EH (cell line): ENCODE data around the gene CTNNA3.
"Not testable (repeated sequence)": the region's sequence is repeated elsewhere in the genome, so short reads cannot be mapped to it uniquely, and the experiment has no call there.

Source experiments
- DNase-seq: peaks from one replicate; pipeline ENCODE4 v3.0.0-alpha.2; 2015; ENCODE audit warnings: low read depth

Gene CTNNA3

DNA sequence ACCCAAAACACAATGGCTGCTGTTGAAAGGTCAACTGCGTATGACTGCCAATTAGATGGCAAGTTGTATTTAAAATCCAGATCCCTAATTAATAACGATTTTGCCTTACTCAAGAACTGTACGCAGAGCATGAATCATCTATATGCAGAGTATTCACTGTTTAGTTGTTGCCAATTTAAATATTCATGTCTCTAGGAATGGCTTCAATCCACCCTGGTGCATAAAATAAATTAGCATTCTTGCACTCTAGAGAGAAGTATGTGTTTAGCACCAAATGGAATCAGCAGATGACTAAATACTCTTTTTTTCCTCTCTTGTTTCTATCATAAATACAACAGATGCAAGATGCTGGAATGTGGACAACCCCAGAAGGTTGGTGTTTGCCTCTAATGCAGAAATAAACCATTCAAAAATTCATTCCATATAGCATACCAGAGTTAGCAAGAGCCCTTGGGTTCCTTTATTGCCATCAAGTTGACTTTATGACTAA, 449.9 kb downstream of the CTNNA3 start:
- DNase-seq: no peak

DNA sequence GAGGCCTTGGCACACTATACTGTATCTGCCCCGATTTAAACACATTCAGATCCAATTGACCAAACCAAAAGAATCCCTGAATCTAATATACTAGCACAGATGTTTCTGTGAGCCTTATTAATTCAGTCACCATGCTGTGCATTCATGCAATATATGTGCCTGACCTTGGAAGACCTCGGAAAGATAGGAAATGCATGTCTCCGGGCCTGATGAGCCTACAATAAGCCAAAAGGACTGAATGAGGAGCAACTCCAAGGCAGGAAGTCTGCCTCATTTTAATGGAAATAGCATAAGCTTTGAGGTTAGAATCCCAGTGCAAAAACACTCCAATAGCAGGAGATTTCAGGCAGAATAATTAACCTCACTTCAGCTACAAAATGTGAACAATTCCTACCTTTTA, 453.5 kb downstream of the CTNNA3 start:
- no peak for DNase-seq

DNA sequence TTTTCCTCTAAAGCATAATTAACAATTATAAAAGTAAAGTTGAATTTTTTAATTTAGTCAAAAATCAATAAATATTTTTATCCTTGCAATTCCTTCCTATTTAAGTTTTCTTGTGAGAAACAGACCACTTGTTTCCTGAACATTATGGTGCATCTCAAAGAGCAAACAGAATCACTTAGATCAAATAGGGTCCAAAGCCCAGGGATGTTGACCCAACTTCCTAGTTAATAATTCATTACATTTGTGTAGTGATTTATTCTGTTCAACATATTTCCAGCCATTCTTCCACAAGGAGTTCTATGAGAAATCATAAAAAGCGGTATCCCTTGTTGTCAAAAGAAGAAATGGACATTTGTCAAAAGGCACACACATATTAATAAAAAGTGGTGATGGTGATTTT, 454.5 kb downstream of the CTNNA3 start:
- DNase-seq: no peak

DNA sequence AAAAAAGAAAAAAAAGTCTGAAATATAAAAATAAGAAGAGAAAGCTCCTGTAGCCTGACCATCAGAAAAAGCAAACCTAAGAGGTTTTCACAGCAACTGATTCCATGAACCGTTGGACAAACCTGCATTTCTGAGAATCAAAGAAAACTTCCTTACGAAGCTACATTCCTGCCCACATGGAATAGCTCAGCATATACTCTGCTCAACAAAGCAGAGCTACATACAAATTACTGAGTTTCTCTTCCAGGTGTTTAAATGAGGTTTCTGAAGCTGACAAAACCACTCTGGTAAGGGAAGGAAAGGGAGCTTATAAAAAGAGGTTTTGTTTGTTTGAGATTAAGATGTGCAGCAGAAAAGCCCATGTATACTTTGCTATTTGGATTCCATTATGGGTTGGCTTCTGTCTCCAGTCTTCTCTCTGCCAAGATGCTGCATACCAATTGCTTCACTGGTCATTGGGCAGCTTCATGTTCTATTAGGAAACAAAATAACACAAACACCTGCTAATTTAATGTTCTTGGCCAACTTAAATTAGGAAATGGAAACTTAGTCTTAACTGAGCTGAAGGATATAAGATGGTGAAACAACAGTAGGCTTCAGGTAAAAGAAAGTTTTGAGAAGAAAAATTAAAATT, 456.0 kb downstream of the CTNNA3 start:
- DNase-seq: no peak

DNA sequence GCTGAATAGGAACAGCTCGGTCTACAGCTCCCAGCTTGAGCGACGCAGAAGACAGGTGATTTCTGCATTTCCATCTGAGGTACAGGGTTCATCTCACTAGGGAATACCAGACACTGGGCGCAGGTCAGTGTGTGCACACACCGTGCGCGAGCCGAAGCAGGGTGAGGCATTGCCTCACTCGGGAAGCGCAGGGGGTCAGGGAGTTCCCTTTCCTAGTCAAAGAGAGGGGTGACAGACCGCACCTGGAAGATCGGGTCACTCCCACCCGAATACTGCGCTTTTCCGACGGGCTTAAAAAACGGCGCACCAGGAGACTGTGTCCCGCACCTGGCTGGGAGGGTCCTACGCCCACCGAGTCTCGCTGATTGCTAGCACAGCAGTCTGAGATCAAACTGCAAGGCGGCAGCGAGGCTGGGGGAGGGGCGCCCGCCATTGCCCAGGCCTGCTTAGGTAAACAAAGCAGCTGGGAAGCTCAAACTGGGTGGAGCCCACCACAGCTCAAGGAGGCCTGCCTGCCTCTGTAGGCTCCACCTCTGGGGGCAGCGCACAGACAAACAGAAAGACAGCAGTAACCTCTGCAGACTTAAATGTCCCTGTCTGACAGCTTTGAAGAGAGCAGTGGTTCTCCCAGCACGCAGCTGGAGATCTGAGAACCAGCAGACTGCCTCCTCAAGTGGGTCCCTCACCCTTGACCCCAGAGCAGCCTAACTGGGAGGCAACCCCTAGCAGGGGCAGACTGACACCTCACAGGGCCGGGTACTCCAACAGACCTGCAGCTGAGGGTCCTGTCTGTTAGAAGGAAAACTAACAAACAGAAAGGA, 465.1 kb downstream of the CTNNA3 start:
- not testable (repeated sequence) for DNase-seq

DNA sequence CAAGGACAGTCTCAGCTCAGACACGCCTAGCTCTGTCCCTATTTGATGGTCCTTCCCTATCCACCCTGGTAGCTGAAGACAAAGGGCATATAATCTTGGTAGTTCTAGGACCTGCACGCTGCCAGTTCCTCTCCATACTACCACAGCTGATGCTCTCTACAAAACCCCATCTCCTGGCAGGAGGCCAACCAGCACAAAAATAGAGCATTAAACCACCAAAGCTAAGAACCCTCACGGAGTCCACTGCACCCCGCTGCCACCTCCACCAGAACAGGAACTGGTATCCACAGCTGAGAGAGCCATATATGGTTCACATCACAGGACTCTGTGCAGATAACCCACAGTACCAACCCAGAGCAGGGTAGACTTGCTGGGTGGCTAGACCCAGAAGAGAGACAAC, 470.8 kb downstream of the CTNNA3 start:
- no peak for DNase-seq

DNA sequence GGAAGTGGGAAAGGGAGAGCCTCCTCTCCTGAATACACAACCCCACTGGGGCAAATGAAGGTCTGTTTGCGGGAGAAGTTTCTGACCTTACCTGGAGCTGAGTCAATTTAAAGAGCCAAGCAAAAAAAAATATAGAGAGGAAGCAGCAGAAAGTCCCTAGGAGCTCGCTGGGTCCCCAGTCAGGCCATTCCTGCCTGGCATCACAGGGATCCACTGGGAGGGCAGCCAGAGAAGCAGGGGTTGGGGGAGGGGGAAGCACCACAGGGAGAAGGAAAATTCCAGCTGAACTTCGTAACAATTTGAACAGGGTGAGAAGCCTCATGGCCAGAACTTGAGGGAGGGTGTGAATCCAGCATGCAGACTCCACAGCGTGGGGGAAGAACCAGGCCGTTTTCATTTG, 471.4 kb downstream of the CTNNA3 start:
- no peak for DNase-seq

DNA sequence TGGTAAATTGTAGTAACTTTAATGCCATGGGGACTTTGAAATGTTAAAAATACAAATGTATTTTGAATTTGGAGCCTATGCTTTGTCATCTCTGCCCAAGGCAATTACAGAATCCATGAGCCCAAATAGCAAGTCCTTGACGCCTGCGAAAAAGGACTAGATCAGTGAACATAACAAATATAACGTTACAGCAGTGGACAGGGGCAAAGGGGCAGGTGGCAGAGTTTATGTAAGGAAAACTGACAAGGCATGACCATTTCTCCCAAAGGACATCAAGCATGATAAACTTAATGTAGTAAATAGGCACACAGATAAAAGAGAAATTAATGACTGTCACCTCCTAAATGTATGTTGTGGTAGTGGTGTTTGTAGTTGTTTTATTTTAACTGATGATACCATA, 473.1 kb downstream of the CTNNA3 start:
- DNase-seq: no peak

DNA sequence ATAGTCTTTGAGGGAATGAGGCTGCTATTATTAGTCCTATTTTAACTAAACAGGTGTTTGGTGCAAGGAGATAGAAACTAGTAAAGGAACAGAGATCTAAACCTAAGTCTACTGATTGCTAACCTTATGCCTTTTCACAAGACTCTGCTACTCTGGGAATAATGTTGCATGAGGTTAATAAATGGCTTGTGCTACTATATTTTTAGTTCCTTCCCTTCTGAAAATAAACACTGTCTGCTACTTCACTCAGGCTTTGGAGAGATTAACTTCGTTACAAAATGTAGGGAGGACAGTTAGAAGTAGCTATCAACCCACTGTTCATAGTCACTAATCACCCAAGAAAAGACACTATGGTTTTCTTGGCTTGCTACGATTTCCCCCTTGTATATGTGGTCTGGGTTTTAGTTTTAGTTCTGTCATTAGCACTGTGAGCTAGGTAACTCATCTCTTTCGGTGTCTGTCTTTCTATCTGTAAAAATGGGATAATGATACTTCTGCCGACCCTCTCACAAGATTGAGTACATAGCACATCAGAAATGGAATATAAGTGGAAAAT, 474.0 kb downstream of the CTNNA3 start:
- no peak for DNase-seq

DNA sequence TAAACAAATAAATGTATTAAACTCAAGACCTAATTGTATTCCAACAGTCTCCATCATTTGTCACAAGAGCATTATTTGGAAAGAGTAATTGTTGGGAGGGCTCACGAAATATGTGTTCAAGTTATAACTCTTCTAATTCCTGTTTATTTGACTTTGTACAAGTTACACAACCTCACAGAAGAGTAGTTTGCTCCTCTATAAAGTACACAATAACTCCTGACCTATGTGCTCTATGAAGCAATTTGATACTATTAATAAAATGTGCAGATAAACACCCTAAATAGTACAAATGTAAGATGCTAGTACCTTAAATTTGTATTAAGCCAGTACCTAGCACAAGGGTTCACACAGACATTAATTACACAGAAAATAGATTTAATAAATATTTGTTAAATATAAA, 484.3 kb downstream of the CTNNA3 start:
- no peak for DNase-seq

DNA sequence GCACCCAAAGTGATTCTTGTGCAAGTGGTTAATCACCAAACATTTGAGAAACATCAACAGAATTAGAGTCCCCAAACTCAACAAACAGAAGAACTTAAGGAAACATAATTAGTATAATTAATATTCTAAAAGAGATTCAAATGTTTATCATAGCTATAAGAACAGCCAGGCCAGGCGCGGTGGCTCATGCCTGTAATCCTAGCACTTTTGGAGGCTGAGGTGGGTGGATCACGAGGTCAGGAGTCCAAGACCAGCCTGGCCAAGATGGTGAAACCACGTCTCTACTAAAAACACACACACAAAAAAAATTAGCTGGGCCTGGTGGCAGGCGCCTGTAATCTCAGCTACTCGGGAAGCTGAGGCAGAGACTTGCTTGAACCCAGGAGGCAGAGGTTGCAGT, 488.1 kb downstream of the CTNNA3 start:
- DNase-seq: not testable (repeated sequence)

DNA sequence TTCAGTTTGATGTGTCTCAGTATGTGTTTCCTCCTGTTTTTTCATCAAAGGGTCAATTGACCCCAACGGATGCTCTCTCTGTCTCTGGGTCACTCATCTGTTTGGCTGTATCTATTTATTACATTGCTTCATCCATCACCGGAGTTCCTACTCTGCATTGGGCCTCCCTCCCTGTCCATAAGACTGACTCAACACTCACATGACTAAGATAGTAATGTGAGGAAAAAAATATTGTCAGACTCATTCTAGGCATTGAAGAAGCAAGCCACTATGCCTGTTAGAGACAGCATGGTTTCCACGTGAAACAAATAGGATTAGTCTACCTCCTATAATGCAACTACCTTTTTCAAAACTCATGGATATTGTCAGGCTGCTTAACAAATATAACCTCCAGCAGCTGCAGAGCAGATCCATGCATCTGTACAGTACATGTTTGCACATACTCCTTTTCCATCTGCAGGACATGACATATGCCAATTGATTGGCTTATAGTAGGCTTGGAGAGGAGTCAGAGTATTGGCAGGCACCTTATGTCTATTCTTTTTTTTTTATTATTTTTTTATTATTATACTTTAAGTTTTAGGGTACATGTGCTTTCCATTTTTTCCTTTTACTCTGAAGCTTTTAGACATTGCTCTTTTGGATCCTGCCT, 495.0 kb downstream of the CTNNA3 start:
- no peak for DNase-seq

DNA sequence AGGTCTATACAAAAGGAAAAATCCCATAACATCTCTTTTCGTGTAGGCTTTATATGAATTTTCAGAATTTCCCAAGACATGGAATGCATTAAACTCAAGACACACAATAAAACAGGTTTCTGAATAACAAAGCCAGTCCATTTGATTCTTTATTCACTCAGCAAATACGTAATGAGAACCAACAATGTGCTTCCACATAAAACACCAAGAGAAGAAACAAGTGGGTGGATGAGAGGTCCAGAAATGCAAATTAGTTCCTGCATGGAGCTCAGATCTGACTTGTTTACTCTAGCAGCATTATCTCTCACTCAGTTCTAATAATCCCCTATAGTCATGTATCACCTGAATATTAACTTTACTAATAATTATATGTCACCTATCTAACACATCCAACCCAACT, 520.6 kb downstream of the CTNNA3 start:
- no peak for DNase-seq

DNA sequence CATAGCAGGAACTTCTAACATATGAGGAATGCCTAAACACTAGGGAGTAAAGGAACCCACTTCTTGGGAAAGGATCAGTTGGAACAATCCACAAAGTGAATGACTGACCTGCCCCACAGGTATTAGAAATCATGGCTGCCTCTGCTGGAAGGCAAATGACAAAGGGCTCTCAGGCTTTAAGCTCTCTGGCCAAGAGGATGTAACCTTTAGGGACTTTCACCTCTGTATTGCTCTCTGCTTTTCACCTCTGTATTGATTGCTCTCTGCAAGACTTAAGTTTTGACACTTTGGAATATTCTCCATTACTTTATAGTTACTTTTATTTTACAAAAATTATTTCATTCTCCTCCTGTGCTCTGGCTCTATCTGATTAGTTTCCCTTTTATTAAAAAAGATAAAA, 522.2 kb downstream of the CTNNA3 start:
- DNase-seq: no peak

DNA sequence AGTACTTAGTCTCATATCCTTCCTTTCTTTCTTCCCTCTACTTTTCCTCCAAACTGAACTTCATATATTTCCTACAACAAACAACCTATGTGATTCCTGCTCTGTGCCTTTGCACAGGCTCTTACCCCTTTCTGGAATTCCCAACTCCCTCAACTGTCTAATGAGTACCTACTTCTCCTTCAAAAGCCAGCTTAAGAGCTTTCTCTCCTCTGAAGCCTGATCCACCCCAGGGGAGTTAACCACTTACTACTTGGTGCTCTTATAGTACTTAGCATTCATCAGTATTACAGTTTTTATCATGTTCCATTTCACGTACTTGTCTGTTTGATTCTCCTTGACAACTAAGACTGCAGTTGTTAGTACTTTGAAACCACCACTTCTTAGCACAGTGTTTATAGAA, 524.0 kb downstream of the CTNNA3 start:
- DNase-seq: no peak

DNA sequence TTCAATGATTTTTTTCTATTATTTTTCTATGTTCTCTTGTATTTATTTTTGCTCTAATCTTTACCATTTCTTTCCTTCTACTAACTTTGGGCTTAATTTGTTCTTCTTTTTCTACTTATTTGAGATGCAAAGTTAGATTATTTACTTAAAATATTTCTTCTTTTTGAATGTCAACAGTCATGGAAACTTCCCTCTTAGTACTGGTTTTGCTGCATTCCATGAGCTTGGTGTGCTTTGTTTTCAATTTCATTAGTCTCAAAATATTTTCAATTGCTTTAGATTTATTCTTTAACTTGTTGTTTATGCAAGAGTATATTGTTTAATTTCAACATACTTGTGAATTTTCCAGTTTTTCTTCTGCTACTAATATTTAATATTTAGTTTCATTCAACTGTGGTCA, 539.8 kb downstream of the CTNNA3 start:
- no peak for DNase-seq

DNA sequence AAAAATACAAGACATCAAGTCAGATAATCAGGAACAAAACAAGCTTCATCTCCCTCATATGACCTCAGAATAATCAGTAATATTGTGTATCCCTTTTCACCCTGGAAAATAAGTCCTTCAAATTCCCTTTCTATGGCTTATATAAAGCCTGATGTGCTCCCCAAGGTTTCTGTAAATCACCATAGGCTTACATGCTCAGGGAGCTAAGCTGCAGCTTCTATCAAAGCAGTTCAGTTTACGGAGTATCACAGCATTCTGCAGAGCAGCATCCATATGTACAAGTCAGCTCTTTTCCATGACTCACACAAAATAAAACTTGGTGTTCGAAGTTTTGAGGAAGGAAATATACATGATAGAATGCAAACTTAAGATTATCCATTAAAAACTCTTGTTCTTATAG, 544.5 kb downstream of the CTNNA3 start:
- DNase-seq: no peak

DNA sequence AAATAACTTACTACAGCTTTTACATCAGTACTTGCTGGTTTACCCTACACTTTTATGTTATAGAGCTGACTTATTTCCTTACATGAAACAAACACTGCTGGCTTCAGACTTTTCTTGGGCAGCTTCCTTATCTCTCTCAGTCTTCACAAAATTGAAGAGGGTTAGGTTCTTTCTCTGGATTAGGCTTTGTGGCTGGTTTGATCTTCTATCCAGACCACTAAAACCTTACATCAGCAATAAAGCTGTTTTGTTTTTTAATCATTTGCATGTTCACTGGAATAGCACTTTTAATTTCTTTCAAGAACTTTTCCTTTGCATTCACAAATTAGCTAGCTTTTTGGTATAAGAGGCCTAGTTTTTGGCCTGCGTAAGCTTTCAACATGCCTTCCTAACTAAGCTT, 551.5 kb downstream of the CTNNA3 start:
- DNase-seq: no peak

DNA sequence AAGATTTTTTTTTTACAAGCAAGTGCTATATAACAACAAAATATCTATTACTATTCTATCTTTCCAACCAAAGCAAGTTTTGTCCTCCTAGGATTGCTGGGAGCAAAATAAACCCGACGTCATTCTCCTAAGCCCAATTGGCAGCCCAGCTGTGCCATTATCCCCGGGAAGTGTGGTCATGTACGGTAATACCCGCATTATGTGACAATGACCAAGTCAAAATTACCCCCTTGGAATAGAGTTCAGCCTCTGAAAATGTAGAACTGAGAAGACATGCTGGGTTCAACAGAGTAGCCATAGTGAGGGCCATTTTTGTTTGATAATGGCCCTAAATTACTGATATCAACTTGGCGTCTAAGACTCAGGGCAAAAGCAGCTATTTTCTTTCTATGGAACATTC, 554.7 kb downstream of the CTNNA3 start:
- no peak for DNase-seq

DNA sequence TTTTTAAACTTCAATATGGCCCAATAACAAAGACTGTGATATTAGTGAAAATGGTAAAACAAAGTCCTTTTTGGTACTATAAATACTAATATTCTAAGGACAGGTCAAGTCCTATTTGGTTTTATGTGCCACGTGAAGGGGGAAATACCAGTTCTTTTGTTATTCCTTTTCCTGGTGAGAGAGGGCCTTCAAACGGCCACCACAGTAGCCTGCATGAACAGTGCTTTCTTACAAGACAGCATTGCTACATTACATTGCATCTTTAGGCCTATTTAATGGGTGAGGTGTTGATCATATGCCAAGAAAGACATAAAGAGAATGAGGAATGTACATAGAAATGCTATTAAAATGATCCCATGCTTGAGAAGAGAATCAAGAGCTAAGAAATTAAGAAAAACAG, 555.4 kb downstream of the CTNNA3 start:
- DNase-seq: no peak

DNA sequence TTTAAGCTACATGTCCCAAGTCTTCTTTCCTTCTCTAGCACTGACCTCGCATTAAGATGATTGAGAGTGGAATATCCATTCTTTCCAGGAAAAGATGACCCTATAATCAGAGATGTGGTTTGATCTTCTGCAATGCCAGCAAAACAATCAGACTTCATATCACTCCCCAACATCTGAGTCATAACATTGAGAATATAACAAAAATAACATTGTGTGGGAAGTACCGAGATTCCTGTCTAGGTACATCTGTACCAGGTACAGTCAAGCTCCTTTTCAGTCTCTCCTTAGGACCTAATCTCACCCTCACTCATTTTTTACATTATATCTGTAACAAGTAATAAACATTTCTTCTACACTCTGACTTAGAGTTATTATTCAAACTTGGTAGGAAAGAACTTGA, 568.6 kb downstream of the CTNNA3 start:
- DNase-seq: no peak

DNA sequence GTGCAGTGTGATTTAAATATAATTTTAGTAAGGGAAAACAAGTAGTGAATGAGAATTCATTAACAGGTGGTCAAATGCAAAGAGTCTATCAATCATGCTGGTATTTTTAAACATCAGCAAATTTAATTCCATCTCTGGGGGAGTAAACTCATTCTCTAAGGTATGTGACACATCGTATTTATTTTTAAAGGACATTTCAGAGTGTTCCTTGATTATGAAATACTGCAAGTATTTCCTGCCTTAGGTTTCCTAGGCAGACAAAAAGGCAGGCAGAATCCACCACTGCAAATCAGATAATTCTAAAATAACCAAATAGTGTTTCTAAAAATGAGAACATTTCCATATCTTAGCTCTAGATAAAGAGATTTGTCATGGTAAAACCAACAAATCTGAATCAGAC, 576.3 kb downstream of the CTNNA3 start:
- DNase-seq: no peak

DNA sequence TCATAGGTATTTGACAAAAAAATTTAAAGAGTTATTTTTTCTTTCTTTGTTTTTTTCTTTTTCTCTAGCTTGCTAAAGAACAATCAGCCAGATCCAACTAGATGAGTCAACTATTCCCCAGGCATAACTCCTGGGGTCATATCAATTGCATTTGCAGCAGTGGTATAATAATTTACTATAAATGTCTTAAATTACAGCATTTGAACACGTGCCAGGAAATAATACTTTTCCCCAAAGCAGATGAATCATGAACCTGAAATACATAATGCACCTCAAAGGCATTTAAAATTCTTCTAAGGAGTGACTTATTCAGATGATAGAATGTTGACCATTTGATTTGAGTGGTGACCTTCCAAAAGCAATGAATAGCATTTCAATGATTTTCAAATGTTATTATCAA, 580.0 kb downstream of the CTNNA3 start:
- no peak for DNase-seq
